ENCODE results near the gene CREB3L2. TPM values are rescaled to one million over a fixed set of nuclear protein-coding genes. Genes with fewer than 3 reads are reported as not detected.

The CREB3L2 gene
- total and polyA plus RNA-seq, 2 of the 13 experiments (the other 11 are each of a cell fraction or from before 2014, with no cell fraction given), result 22.1 to 41.1 TPM

DNA sequence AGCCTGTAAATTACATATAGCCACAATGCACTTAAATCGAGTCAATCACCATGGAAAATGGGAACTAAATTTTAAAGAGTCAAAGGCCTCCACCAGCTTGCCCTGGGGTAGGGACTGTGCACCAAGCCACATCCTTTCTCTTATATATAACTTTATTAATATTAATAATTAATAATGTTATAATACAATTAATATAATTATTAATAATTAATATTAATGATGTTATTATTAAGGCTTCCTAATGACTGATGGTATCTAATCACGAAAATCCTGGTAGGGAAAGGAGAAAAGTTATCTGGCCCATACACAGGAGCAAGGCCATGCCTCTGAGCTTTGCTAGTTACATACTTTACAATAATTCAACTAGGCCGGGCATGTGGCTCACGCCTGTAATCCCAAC is 87.9 kb downstream of the CREB3L2 start (continued):
- TF ChIP-seq, protein P1, sequence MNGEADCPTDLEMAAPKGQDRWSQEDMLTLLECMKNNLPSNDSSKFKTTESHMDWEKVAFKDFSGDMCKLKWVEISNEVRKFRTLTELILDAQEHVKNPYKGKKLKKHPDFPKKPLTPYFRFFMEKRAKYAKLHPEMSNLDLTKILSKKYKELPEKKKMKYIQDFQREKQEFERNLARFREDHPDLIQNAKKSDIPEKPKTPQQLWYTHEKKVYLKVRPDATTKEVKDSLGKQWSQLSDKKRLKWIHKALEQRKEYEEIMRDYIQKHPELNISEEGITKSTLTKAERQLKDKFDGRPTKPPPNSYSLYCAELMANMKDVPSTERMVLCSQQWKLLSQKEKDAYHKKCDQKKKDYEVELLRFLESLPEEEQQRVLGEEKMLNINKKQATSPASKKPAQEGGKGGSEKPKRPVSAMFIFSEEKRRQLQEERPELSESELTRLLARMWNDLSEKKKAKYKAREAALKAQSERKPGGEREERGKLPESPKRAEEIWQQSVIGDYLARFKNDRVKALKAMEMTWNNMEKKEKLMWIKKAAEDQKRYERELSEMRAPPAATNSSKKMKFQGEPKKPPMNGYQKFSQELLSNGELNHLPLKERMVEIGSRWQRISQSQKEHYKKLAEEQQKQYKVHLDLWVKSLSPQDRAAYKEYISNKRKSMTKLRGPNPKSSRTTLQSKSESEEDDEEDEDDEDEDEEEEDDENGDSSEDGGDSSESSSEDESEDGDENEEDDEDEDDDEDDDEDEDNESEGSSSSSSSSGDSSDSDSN (CRISPR knock-in tag; IDR thresholded peaks at IDR 0.05), result no peak

DNA sequence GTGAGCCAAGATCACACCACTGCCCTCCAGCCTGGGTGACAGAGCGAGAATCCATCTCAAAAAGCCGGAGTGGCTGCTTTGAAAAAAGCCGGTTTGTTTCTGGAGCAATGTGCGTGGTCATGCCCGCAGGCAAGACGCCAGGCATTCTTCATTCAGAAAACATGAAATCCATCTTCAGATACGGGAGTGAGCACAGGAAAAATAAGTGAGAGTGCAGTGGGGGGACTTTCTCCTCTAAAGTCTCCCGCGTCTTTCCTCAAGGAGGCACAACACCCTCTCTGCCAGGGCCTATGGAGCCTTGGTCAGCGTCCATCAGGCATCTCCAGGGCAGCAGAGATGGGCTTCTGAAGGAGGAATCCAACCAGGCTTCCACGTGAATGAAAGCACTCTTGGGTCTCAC is 92.8 kb downstream of the CREB3L2 start:
- intact Hi-C loops (cut with micrococcal nuclease; ENCODE audit: unreplicated experiment), result no loop called here
- no peak for TF ChIP-seq MEF2D (CRISPR knock-in tag; IDR thresholded peaks at IDR 0.05)
- no peak for TF ChIP-seq RELA (CRISPR knock-in tag; IDR thresholded peaks at IDR 0.05)
- TF ChIP-seq, protein P2, sequence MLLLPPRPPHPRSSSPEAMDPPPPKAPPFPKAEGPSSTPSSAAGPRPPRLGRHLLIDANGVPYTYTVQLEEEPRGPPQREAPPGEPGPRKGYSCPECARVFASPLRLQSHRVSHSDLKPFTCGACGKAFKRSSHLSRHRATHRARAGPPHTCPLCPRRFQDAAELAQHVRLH (CRISPR knock-in tag; IDR thresholded peaks at IDR 0.05; ENCODE audit: borderline replicate concordance, low read depth), result no peak
- no peak for TF ChIP-seq FOXO1 (CRISPR knock-in tag; IDR thresholded peaks at IDR 0.05)
- TF ChIP-seq HNRNPH1 (optimal IDR thresholded peaks at IDR 0.05; ENCODE audit: low read depth, low read length), result no peak
- no peak for TF ChIP-seq ZFYVE20 (CRISPR knock-in tag; IDR thresholded peaks at IDR 0.05; ENCODE audit: borderline replicate concordance, low read depth)
- no peak for TF ChIP-seq TBP (CRISPR knock-in tag; IDR thresholded peaks at IDR 0.05)
- no peak for TF ChIP-seq ZNF180 (CRISPR knock-in tag; IDR thresholded peaks at IDR 0.05; ENCODE audit: borderline replicate concordance, low read depth)
- TF ChIP-seq, protein P3, sequence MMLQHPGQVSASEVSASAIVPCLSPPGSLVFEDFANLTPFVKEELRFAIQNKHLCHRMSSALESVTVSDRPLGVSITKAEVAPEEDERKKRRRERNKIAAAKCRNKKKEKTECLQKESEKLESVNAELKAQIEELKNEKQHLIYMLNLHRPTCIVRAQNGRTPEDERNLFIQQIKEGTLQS (CRISPR knock-in tag; IDR thresholded peaks at IDR 0.05), result no peak
- TF ChIP-seq ZNF335 (CRISPR knock-in tag; IDR thresholded peaks at IDR 0.05), result no peak
- TF ChIP-seq ELF3 (CRISPR knock-in tag; IDR thresholded peaks at IDR 0.05), result no peak
- no peak for TF ChIP-seq MBD4 (IDR thresholded peaks at IDR 0.05; ENCODE audit: borderline replicate concordance, low read length)
- TF ChIP-seq ZNF326 (CRISPR knock-in tag; IDR thresholded peaks at IDR 0.05; ENCODE audit: borderline replicate concordance), result no peak
- DNase-seq (ENCODE audit: low spot score), result no peak
- Histone ChIP-seq H3K9me3 (ENCODE audit: low read length) (no peaks in the 10 kb centered on the region), H3K4me1 (ENCODE audit: insufficient read depth, low read length) (peaks cover 3% of the 10 kb centered on the region; the same call in 1 of the 2 replicates), H3K79me2 (ENCODE audit: insufficient read depth, low read length) (no peaks in the 10 kb centered on the region), H2AFZ (ENCODE audit: low read length) (no peak overlapping the region), H3K4me3 (replicated peaks in 1 of 3; ENCODE audit: insufficient read depth in 1 of 3, low read depth in 2 of 3, low read length in 3 of 3) (no peak overlapping the region), H3K4me2 (ENCODE audit: low read depth, low read length) (no peak overlapping the region), H3K9ac (ENCODE audit: insufficient read depth, low read depth, low read length) (no peak overlapping the region), H3K27me3 (ENCODE audit: control insufficient read depth in 1 of 2, insufficient read depth in 2 of 2, low read length in 2 of 2) (no peaks in the 10 kb centered on the region), H4K20me1 (ENCODE audit: insufficient read depth, low read length) (no peaks in the 10 kb centered on the region; the same call in 1 of the 2 replicates), H3K27ac (ENCODE audit: extremely low read length, insufficient read depth, low read length) (no peak overlapping the region), H3K36me3 (replicated peaks in 1 of 2; ENCODE audit: control insufficient read depth in 1 of 2, insufficient read depth in 2 of 2, low read length in 2 of 2) (peaks cover 36 to 87% of the 10 kb centered on the region in 2 experiments)
- no TSS peak for BruUV-seq (replicated peaks)
- in situ Hi-C loops (cut with HindIII; ENCODE audit: extremely low pct_ligation_motif_present, low pct_unique_long_range_greater_than_20kb), result loop anchor here (5.0 kb wide), 1 partner anchor 98 kb away; no protein-coding TSS in a partner anchor
- ATAC-seq, result peak; percentile 14; the same call in 2 of the 3 replicates
- WGBS (ENCODE audit: low lambda C conversion rate), result 94% methylated on average over 11 of the region's 11 CpGs
- ChIA-PET CTCF (ENCODE audit: low intra/inter-chr PET ratio, low total read pairs) (no interaction called here), POLR2A (no interaction called here)
- FAIRE-seq, result no peak
